Kidney (tissue), 14 donors: ENCODE measurements around the gene HOGA1. TPM values are rescaled to one million over a fixed set of nuclear protein-coding genes. Genes with fewer than 3 reads are reported as not detected.

Experiments
- DNase-seq, 5 donors: peaks; one replicate each; pipeline ENCODE4 v3.0.0-alpha.2; 2013 to 2020
- FAIRE-seq: peaks from 2 replicates; lab custom pipeline; 2012; peaks lifted over from hg19 to GRCh38; lab: Jason Lieb, UNC
- H3K27ac ChIP-seq, 2 donors: one replicate each; pipeline ENCODE4 v1.7.0; 2013; ENCODE audit warnings: low read depth in 2 of 2, low read length in 2 of 2, inconsistent platforms in 1 of 2
- H3K27me3 ChIP-seq: one replicate; pipeline ENCODE4 v1.7.1; 2013; ENCODE audit warnings: low read length, inconsistent platforms; ENCODE audit not compliant: control insufficient read depth, insufficient read depth
- H3K36me3 ChIP-seq, 3 donors: one replicate each; pipeline versions ENCODE4 v1.7.0 to v1.7.1; 2013; ENCODE audit warnings: low read length in 3 of 3, control low read depth in 1 of 3, inconsistent platforms in 1 of 3; ENCODE audit not compliant: insufficient read depth in 3 of 3, control insufficient read depth in 2 of 3
- H3K4me1 ChIP-seq, 3 donors: one replicate each; pipeline versions ENCODE4 v1.7.0 to v1.7.1; 2013; ENCODE audit warnings: low read length in 3 of 3, inconsistent platforms in 1 of 3, low read depth in 1 of 3; ENCODE audit not compliant: control insufficient read depth in 2 of 3, insufficient read depth in 2 of 3
- H3K4me3 ChIP-seq, 3 donors: one replicate each; pipeline versions ENCODE4 v1.7.0 to v1.8.1; 2013; ENCODE audit warnings: low read length in 3 of 3, control low read depth in 1 of 3, inconsistent platforms in 1 of 3
- H3K9ac ChIP-seq, 3 donors: one replicate each; pipeline versions ENCODE4 v1.7.0 to v1.7.1; 2013; ENCODE audit warnings: low read length in 3 of 3, control low read depth in 1 of 3, inconsistent platforms in 1 of 3
- H3K9me3 ChIP-seq, 3 donors: one replicate each; pipeline versions ENCODE4 v1.7.0 to v1.7.1; 2013; ENCODE audit warnings: low read length in 3 of 3, control low read depth in 1 of 3, inconsistent platforms in 1 of 3; ENCODE audit not compliant: control insufficient read depth in 2 of 3, insufficient read depth in 1 of 3
- intact Hi-C: fragments of 100-400 bp; cut with DNase I; formaldehyde crosslinking; loops from one replicate; pipeline ENCODE4 v1.11.1; 2022
- polyA plus RNA-seq: library from polyadenylated mRNA; stranded (reverse); fragments of 350-450 nt; fragmentation: Illumina TruSeq; extraction: RNeasy Lipid Tissue Mini Kit (QIAGEN cat#74804); gene quantifications from one replicate; pipeline ENCODE4 v1.2.3, GENCODE V29; 2014; ENCODE audit warnings: low read depth, low replicate concordance; ENCODE audit not compliant: insufficient read depth
- total RNA-seq: library from RNA; stranded (reverse); fragmentation: NEBNext Ultra II Directional; extraction: Animal tissue kit (Norgen Biotek cat#: 25700); gene quantifications from one replicate; pipeline ENCODE4 v1.2.1, GENCODE V29; 2021
- TF ChIP-seq, protein P1 (sequence below): IDR thresholded peaks from 3 replicates; pipeline ENCODE4 v1.5.1; 2012; ENCODE audit warnings: mild to moderate bottlenecking, moderate library complexity, borderline replicate concordance; ENCODE audit not compliant: insufficient read depth; ENCODE audit errors: extremely low read depth
- donor health status: control.
- donor health status: control.
- donor health status: control.
- donor health status: control.
- donor health status: control.
- donor health status: DM: yes; HTN: yes; CAD: no.
- donor health status: Normal renal cell carcinoma (clear cell type).

Gene HOGA1
- total and polyA plus RNA-seq, 2 donors from 2014 or later: 28.8 to 100 TPM

- TF ChIP-seq, protein P1, sequence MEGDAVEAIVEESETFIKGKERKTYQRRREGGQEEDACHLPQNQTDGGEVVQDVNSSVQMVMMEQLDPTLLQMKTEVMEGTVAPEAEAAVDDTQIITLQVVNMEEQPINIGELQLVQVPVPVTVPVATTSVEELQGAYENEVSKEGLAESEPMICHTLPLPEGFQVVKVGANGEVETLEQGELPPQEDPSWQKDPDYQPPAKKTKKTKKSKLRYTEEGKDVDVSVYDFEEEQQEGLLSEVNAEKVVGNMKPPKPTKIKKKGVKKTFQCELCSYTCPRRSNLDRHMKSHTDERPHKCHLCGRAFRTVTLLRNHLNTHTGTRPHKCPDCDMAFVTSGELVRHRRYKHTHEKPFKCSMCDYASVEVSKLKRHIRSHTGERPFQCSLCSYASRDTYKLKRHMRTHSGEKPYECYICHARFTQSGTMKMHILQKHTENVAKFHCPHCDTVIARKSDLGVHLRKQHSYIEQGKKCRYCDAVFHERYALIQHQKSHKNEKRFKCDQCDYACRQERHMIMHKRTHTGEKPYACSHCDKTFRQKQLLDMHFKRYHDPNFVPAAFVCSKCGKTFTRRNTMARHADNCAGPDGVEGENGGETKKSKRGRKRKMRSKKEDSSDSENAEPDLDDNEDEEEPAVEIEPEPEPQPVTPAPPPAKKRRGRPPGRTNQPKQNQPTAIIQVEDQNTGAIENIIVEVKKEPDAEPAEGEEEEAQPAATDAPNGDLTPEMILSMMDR: no peak
- H3K9ac ChIP-seq: no peak overlapping the region
- no peak overlapping the region for H3K4me3 ChIP-seq
- FAIRE-seq: no peak
- intact Hi-C loops: no loop called here
- peaks cover 0 to 23% (median 7%) of the 10 kb centered on the region in 3 donors for H3K4me1 ChIP-seq
- H3K9me3 ChIP-seq: no peaks in the 10 kb centered on the region
- DNase-seq: no peak
- no peaks in the 10 kb centered on the region for H3K27me3 ChIP-seq
- H3K27ac ChIP-seq: no peak overlapping the region
- H3K36me3 ChIP-seq: no peaks in the 10 kb centered on the region
These were observed 35.2 kb upstream of the HOGA1 start for GRCh38 chr10:97548828-97549455.

DNA sequence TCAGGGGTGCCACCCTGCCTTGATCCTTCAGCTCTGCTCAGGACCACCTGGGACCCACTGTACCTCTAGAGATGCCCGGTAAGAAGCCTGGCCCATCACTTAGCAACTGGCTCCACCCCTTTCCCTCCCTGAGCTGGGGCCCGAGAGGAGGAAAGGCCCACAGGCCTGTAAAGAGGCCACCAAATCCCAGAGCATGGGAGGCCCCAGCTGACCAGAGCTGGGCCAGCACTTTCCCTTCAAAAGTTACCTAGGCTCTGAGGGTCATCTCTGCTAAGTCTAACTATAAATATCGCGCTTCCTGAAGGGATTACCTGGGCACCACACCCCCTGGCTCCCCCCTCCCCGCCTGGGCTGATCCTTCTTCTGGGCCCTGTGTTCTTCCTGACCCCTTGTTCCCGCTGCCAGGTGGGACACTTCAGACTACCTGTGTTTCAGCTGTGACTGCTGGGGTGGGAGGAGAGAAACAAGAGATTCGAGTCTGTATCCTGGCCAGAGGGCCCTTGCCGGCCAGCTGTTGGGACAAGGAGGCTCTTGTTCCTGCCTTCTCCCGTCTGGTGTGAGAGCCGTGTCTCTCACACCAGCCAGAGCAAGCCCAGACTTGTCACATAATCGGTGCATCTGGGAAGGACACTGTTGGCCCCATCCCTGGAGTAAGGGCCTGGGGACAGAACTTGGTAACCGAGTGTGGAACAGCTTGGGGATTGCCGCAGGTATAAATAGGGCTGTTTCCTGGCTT, 34.4 kb upstream of the HOGA1 start:
- DNase-seq: peak in 3 of 5 donors; percentile 61 to 75 (median 67)
- H3K4me1 ChIP-seq: peaks cover 0 to 23% (median 7%) of the 10 kb centered on the region in 3 donors

GRCh38 chr10:97550336-97551149, 33.6 kb upstream of the HOGA1 start:
- no peak overlapping the region for H3K27ac ChIP-seq
- intact Hi-C loops: no loop called here
- no peak overlapping the region for H3K4me3 ChIP-seq
- H3K4me1 ChIP-seq: peaks cover 0 to 23% (median 7%) of the 10 kb centered on the region in 3 donors
- H3K27me3 ChIP-seq: no peaks in the 10 kb centered on the region
- no peak overlapping the region for H3K9ac ChIP-seq
- H3K9me3 ChIP-seq: no peaks in the 10 kb centered on the region
- TF ChIP-seq, protein P1: no peak
- H3K36me3 ChIP-seq: no peaks in the 10 kb centered on the region
- FAIRE-seq (no peak), DNase-seq (peak in 2 of 5 donors; percentile 15 to 30)

More for the DNA sequence above, 34.4 kb upstream of the HOGA1 start:
- intact Hi-C loops: no loop called here
- no peak for FAIRE-seq
- H3K36me3 ChIP-seq: no peaks in the 10 kb centered on the region
- H3K4me3 ChIP-seq: no peak overlapping the region
- H3K27ac ChIP-seq: no peak overlapping the region
- no peaks in the 10 kb centered on the region for H3K9me3 ChIP-seq
- H3K27me3 ChIP-seq: no peaks in the 10 kb centered on the region
- TF ChIP-seq, protein P1: no peak
- H3K9ac ChIP-seq: no peak overlapping the region
